Measurements from ENCODE around the gene RBFOX2. TPM values are rescaled to one million over a fixed set of nuclear protein-coding genes. Genes with fewer than 3 reads are reported as not detected.

The RBFOX2 gene
- total and polyA plus RNA-seq, 2 of the 13 experiments (the other 11 are each of a cell fraction or from before 2014, with no cell fraction given), result 37.3 to 40.4 TPM

DNA sequence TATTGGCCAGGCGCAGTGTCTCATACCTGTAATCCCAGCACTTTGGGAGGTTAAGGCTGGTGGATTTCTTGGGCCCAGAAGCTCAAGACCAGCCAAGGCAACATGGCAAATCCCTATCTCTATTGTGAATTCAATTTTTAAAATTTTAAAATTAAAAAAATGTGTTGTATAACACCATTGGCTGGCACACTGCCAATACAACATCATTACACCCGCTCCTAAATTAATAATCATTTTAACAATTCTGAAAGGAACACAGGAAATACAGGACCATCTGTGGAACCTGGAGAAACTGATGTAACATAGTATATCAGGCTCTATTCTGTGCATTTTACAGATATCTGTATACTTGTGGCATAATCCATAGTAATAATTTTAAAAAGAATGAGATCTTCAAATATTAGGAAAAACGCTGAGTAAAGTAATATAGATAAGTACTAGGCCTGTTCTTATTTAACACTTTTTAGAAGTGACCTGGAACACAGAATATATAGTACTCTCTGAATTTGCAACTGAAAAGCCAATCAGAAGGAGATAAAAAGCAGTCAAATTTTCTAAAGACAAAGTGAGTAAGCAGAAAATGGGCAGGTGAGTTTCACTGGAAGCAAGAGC, 186.6 kb downstream of the RBFOX2 start:
- BruUV-seq (replicated peaks), result no TSS peak
- in situ Hi-C loops (cut with HindIII; ENCODE audit: extremely low pct_ligation_motif_present, low pct_unique_long_range_greater_than_20kb) (no loop called here), intact Hi-C loops (cut with micrococcal nuclease; ENCODE audit: unreplicated experiment) (loop anchor here (2.0 to 5.0 kb wide), 2 partner anchors 80 to 211 kb away; no protein-coding TSS in a partner anchor)
- DNase-seq (ENCODE audit: low spot score) (no peak), FAIRE-seq (no peak), ATAC-seq (no peak)
- TF ChIP-seq MAFK (conservative IDR thresholded peaks at IDR 0.05 in 1 of 2, IDR thresholded peaks at IDR 0.05 in 1 of 2; ENCODE audit: low read length in 2 of 2) (peak in 1 of 2 experiments; percentile 62; a peak in 2 of 4 replicates), ZEB1 (IDR thresholded peaks at IDR 0.05; ENCODE audit: insufficient replicate concordance, low read depth) (no peak), CBX1 (IDR thresholded peaks at IDR 0.05; ENCODE audit: low read depth) (no peak), CAMTA2 (CRISPR knock-in tag; IDR thresholded peaks at IDR 0.05; ENCODE audit: borderline replicate concordance) (no peak), ZBTB38 (CRISPR knock-in tag; IDR thresholded peaks at IDR 0.05) (no peak)
- ChIA-PET POLR2A (no interaction called here), CTCF (ENCODE audit: low intra/inter-chr PET ratio, low total read pairs) (interaction anchor here (1.5 to 2.5 kb wide), 2 partner anchors 81 to 215 kb away, joined by 5 to 11 read pairs; no protein-coding TSS in a partner anchor)
- WGBS (ENCODE audit: low lambda C conversion rate), result 90% methylated on average over 3 of the region's 3 CpGs
- Histone ChIP-seq H4K20me1 (ENCODE audit: insufficient read depth, low read length) (no peaks in the 10 kb centered on the region), H2AFZ (ENCODE audit: low read length) (no peak overlapping the region), H3K9ac (ENCODE audit: insufficient read depth, low read depth, low read length) (no peak overlapping the region), H3K27me3 (ENCODE audit: control insufficient read depth in 1 of 2, insufficient read depth in 2 of 2, low read length in 2 of 2) (no peaks in the 10 kb centered on the region), H3K36me3 (replicated peaks in 1 of 2; ENCODE audit: control insufficient read depth in 1 of 2, insufficient read depth in 2 of 2, low read length in 2 of 2) (no peaks in the 10 kb centered on the region), H3K9me3 (ENCODE audit: low read length) (no peaks in the 10 kb centered on the region), H3K79me2 (ENCODE audit: insufficient read depth, low read length) (peaks cover 3% of the 10 kb centered on the region), H3K4me3 (replicated peaks in 1 of 3; ENCODE audit: insufficient read depth in 1 of 3, low read depth in 2 of 3, low read length in 3 of 3) (no peak overlapping the region), H3K27ac (ENCODE audit: extremely low read length, insufficient read depth, low read length) (no peak overlapping the region), H3K4me1 (ENCODE audit: insufficient read depth, low read length) (peaks cover 11% of the 10 kb centered on the region), H3K4me2 (ENCODE audit: low read depth, low read length) (no peak overlapping the region)

DNA sequence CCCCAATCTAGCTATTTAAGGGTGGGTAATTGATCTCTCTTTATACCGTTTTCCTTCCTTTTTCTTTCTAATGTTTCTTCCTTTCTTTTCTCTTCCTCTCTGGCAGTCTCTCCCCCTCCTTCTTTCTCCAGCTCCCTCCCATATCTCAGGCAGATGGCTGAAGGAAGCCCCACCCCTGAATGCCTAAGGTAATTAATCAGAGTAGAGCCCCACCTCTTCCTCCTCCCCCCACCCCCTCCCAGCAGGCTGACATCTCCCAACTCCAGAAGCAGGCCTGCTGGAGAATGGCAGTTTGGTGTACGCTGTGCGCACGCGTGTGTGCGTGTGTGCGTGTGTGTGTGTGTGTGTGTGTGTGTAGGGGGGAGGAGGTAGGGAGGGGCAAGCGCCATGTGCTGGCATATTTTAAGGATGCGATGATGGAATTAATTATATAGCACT, 188.3 kb downstream of the RBFOX2 start:
- H3K9me3 ChIP-seq (ENCODE audit: low read length), result no peaks in the 10 kb centered on the region
- H3K27ac ChIP-seq (ENCODE audit: extremely low read length, insufficient read depth, low read length), result no peak overlapping the region
- intact Hi-C loops (cut with micrococcal nuclease; ENCODE audit: unreplicated experiment), result loop anchor here (5.0 kb wide), 1 partner anchor 78 kb away; no protein-coding TSS in a partner anchor
- ATAC-seq (no peak), DNase-seq (ENCODE audit: low spot score) (no peak), FAIRE-seq (no peak)
- H4K20me1 ChIP-seq (ENCODE audit: insufficient read depth, low read length), result no peaks in the 10 kb centered on the region
- ChIA-PET POLR2A (no interaction called here), CTCF (ENCODE audit: low intra/inter-chr PET ratio, low total read pairs) (no interaction called here)
- H2AFZ ChIP-seq (ENCODE audit: low read length), result no peak overlapping the region
- in situ Hi-C loops (cut with HindIII; ENCODE audit: extremely low pct_ligation_motif_present, low pct_unique_long_range_greater_than_20kb), result no loop called here
- peaks cover 20% of the 10 kb centered on the region for H3K4me1 ChIP-seq (ENCODE audit: insufficient read depth, low read length)
- no peaks in the 10 kb centered on the region for H3K27me3 ChIP-seq (ENCODE audit: control insufficient read depth in 1 of 2, insufficient read depth in 2 of 2, low read length in 2 of 2)
- no TSS peak for BruUV-seq (replicated peaks)
- H3K4me2 ChIP-seq (ENCODE audit: low read depth, low read length), result no peak overlapping the region
- no peak overlapping the region for H3K9ac ChIP-seq (ENCODE audit: insufficient read depth, low read depth, low read length)
- H3K4me3 ChIP-seq (replicated peaks in 1 of 3; ENCODE audit: insufficient read depth in 1 of 3, low read depth in 2 of 3, low read length in 3 of 3), result no peak overlapping the region
- WGBS (ENCODE audit: low lambda C conversion rate), result 94% methylated on average over 9 of the region's 9 CpGs
- H3K79me2 ChIP-seq (ENCODE audit: insufficient read depth, low read length), result peaks cover 2% of the 10 kb centered on the region
- H3K36me3 ChIP-seq (replicated peaks in 1 of 2; ENCODE audit: control insufficient read depth in 1 of 2, insufficient read depth in 2 of 2, low read length in 2 of 2), result no peaks in the 10 kb centered on the region
- TF ChIP-seq MATR3 (CRISPR knock-in tag; IDR thresholded peaks at IDR 0.05) (no peak), ZNF318 (CRISPR knock-in tag; IDR thresholded peaks at IDR 0.05) (no peak), MAFK (conservative IDR thresholded peaks at IDR 0.05 in 1 of 2, IDR thresholded peaks at IDR 0.05 in 1 of 2; ENCODE audit: low read length in 2 of 2) (no peak), ZNF354B (CRISPR knock-in tag; IDR thresholded peaks at IDR 0.05) (no peak)
